GM19193 (cell line): ENCODE measurements around the gene SS18L1.

Experiments used
- POLR2A ChIP-seq: IDR thresholded peaks from 4 replicates; pipeline ENCODE4 v1.6.1; 2011; ENCODE audit not compliant: insufficient read depth, insufficient read length; ENCODE audit errors: extremely low read depth

SS18L1 gene

GRCh38 chr20:62198496-62198895 lies 54.9 kb downstream of the SS18L1 start:
- TF ChIP-seq POLR2A = no peak

GRCh38 chr20:62198931-62199330 lies 55.4 kb downstream of the SS18L1 start:
- TF ChIP-seq POLR2A = no peak

- no peak for TF ChIP-seq POLR2A
Measured at GRCh38 chr20:62200491-62201172, 57.1 kb downstream of the SS18L1 start.

GRCh38 chr20:62201173-62202082 lies 57.9 kb downstream of the SS18L1 start:
- TF ChIP-seq POLR2A = no peak

GRCh38 chr20:62202083-62202395 lies 58.5 kb downstream of the SS18L1 start:
- no peak for TF ChIP-seq POLR2A

- TF ChIP-seq POLR2A = no peak
Measured at GRCh38 chr20:62202676-62203377, 59.3 kb downstream of the SS18L1 start.

GRCh38 chr20:62203378-62204030 lies 59.9 kb downstream of the SS18L1 start:
- TF ChIP-seq POLR2A = no peak

GRCh38 chr20:62205618-62206387 lies 62.2 kb downstream of the SS18L1 start:
- no peak for TF ChIP-seq POLR2A

GRCh38 chr20:62206388-62206775 lies 62.8 kb downstream of the SS18L1 start:
- no peak for TF ChIP-seq POLR2A

GRCh38 chr20:62208061-62208794 lies 64.7 kb downstream of the SS18L1 start:
- no peak for TF ChIP-seq POLR2A

GRCh38 chr20:62208795-62209755 lies 65.5 kb downstream of the SS18L1 start:
- TF ChIP-seq POLR2A = no peak

- TF ChIP-seq POLR2A = no peak
Measured at GRCh38 chr20:62209850-62210495, 66.4 kb downstream of the SS18L1 start.

- TF ChIP-seq POLR2A = no peak
Measured at GRCh38 chr20:62210496-62210855, 66.9 kb downstream of the SS18L1 start.

GRCh38 chr20:62211216-62211615 lies 67.6 kb downstream of the SS18L1 start:
- TF ChIP-seq POLR2A = no peak
